ENCODE results near the gene BRAP.
A peak's percentile ranks its signal among the peaks of the same experiment; 100 is the strongest.
"Not testable (repeated sequence)": the region's sequence is repeated elsewhere in the genome, so short reads cannot be mapped to it uniquely, and the experiment has no call there.

The BRAP gene

GRCh38 chr12:111685811-111686573 is at the start of gene BRAP, which contains the start of gene ACAD10:
BRAP (minus strand) TSS chr12:111685956; CDS start chr12:111685792, 164 bp downstream.
ACAD10 (plus strand) TSS chr12:111686053; CDS start chr12:111692710, 6,657 bp downstream.
- peak; percentile 90 for DNase-seq (ENCODE audit: low read depth)

- DNase-seq (ENCODE audit: low read depth): no peak
These were observed 47.7 kb upstream of the BRAP start for GRCh38 chr12:111733340-111733915.

- no peak for DNase-seq (ENCODE audit: low read depth)
These were observed 47.0 kb upstream of the BRAP start for GRCh38 chr12:111732786-111733185.

GRCh38 chr12:111730420-111730819 is 44.7 kb upstream of the BRAP start:
- no peak for DNase-seq (ENCODE audit: low read depth)

GRCh38 chr12:111728795-111729194 is 43.0 kb upstream of the BRAP start:
- DNase-seq (ENCODE audit: low read depth): no peak

GRCh38 chr12:111723646-111724360 is 38.0 kb upstream of the BRAP start:
- DNase-seq (ENCODE audit: low read depth): not testable (repeated sequence)

- no peak for DNase-seq (ENCODE audit: low read depth)
These were observed 34.7 kb upstream of the BRAP start for GRCh38 chr12:111720457-111720856.

- DNase-seq (ENCODE audit: low read depth): not testable (repeated sequence)
These were observed 33.6 kb upstream of the BRAP start for GRCh38 chr12:111719316-111719715.

GRCh38 chr12:111715279-111715678 is 29.5 kb upstream of the BRAP start:
- DNase-seq (ENCODE audit: low read depth): no peak

- DNase-seq (ENCODE audit: low read depth): no peak
These were observed 20.4 kb upstream of the BRAP start for GRCh38 chr12:111706145-111706544.

GRCh38 chr12:111705672-111706071 is 19.9 kb upstream of the BRAP start:
- no peak for DNase-seq (ENCODE audit: low read depth)

GRCh38 chr12:111699962-111700361 is 14.2 kb upstream of the BRAP start:
- no peak for DNase-seq (ENCODE audit: low read depth)

- DNase-seq (ENCODE audit: low read depth): no peak
These were observed 8.1 kb upstream of the BRAP start for GRCh38 chr12:111693818-111694217.

- no peak for DNase-seq (ENCODE audit: low read depth)
These were observed 6.9 kb upstream of the BRAP start for GRCh38 chr12:111692575-111693210.

GRCh38 chr12:111691262-111691661 is 5.5 kb upstream of the BRAP start:
- DNase-seq (ENCODE audit: low read depth): no peak

- no peak for DNase-seq (ENCODE audit: low read depth)
These were observed 2.2 kb upstream of the BRAP start for GRCh38 chr12:111687952-111688351.

- DNase-seq (ENCODE audit: low read depth): no peak
These were observed 1.5 kb upstream of the BRAP start for GRCh38 chr12:111687255-111687654.

GRCh38 chr12:111686574-111687105 is 884 bp upstream of the BRAP start:
- no peak for DNase-seq (ENCODE audit: low read depth)

GRCh38 chr12:111685322-111685810 is 390 bp downstream of the BRAP start:
- no peak for DNase-seq (ENCODE audit: low read depth)

- not testable (repeated sequence) for DNase-seq (ENCODE audit: low read depth)
These were observed 1.1 kb downstream of the BRAP start for GRCh38 chr12:111684485-111685198.

- DNase-seq (ENCODE audit: low read depth): no peak
These were observed 8.6 kb downstream of the BRAP start for GRCh38 chr12:111677186-111677585.

Data from activated T-cell treated with anti-CD3 and anti-CD28 coated beads for 24 hours (primary cell).